Gastroesophageal sphincter (tissue), 4 donors: Measurements from ENCODE around the gene PXT1. TPM values are rescaled to one million over a fixed set of nuclear protein-coding genes. Genes with fewer than 3 reads are reported as not detected.
"Not testable (repeated sequence)": the region's sequence is repeated elsewhere in the genome, so short reads cannot be mapped to it uniquely, and the experiment has no call there.

Experiments used
- ATAC-seq: fragments of 150-250 bp; one replicate; pipeline ENCODE4 v1.9.1; 2016; ENCODE audit warnings: mild to moderate bottlenecking, moderate library complexity
- H3K27ac ChIP-seq, 4 donors: fragments of 200-600 bp; sonication (generic) in 3 of 4; 1 replicate in 3 of 4; 2 replicates in 1 of 4; pipeline ENCODE4 v1.5.1; 2016 to 2019
- H3K27me3 ChIP-seq: fragments of 200-600 bp; sonication (generic); one replicate; pipeline ENCODE4 v1.5.1; 2019
- H3K36me3 ChIP-seq, 2 donors: fragments of 200-600 bp; sonication (generic); one replicate each; pipeline ENCODE4 v1.5.1; 2019; ENCODE audit warnings: control low read depth in 1 of 2
- H3K4me1 ChIP-seq, 3 donors: fragments of 200-600 bp; sonication (generic); 1 replicate in 2 of 3; 2 replicates in 1 of 3; pipeline ENCODE4 v1.5.1; 2016 to 2019; ENCODE audit warnings: control low read depth in 2 of 3
- H3K4me3 ChIP-seq, 2 donors: fragments of 200-600 bp; sonication (generic); one replicate each; pipeline ENCODE4 v1.5.1; 2019; ENCODE audit warnings: mild to moderate bottlenecking in 1 of 2, moderate library complexity in 1 of 2
- H3K9me3 ChIP-seq, 3 donors: fragments of 200-600 bp; sonication (generic); one replicate each; pipeline ENCODE4 v1.5.1; 2017 to 2019; ENCODE audit warnings: control low read depth in 2 of 3
- CTCF ChIP-seq, 4 experiments: fragments of 200-600 bp in 2 of 4; fragments of 450-650 bp in 2 of 4; sonication (generic) in 1 of 4; IDR thresholded peaks; one replicate each; pipeline ENCODE4 v1.5.1; 2017 to 2019; ENCODE audit warnings: antibody characterized with exemption in 4 of 4, mild to moderate bottlenecking in 2 of 4, moderate library complexity in 2 of 4
- EP300 ChIP-seq: sonication (generic); formaldehyde crosslinking; IDR thresholded peaks from one replicate; pipeline ENCODE4 v1.6.1; 2017; ENCODE audit warnings: antibody characterized with exemption, mild to moderate bottlenecking
- POLR2A ChIP-seq, 2 donors: fragments of 450-650 bp; IDR thresholded peaks; one replicate each; pipeline ENCODE4 v1.6.1; 2017; ENCODE audit warnings: antibody characterized with exemption in 2 of 2, mild to moderate bottlenecking in 2 of 2, moderate library complexity in 1 of 2
- POLR2AphosphoS5 ChIP-seq: sonication (generic); formaldehyde crosslinking; IDR thresholded peaks from one replicate; pipeline ENCODE4 v1.6.1; 2017; ENCODE audit warnings: antibody characterized with exemption
- WGBS, 2 donors: methylation state at CpG; one replicate each; pipeline ENCODE4 v1.1.5; 2018; ENCODE audit warnings: low coverage in 1 of 2; 5-methylcytosine and 5-hydroxymethylcytosine counted together
- total RNA-seq, 4 donors: library from RNA; depleted of rRNA; stranded (reverse); fragments of >200 nt; gene quantifications; one replicate each; pipeline ENCODE4 v1.1.0, GENCODE V29; 2016

Gene PXT1
- total RNA-seq, 4 donors from 2014 or later = 2.0 TPM; not detected in 3

DNA sequence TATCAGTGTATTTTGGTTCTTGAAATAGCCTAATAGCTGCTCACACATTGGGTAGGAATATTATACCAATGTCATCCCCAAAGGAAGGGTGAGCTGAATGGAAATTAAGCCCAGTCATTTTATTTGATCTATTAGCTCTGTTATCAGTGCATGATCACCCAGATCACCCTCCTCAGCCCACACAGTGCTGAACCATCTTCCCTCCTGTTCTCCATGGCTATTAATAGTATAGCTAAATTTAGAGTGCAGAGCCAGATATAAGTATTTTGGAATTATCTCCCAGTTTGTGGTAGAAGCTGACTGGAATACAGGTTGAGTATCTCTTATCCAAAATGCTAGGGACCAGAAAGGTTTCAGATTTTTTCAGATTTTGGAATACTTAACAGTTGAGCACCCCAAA lies 45.6 kb upstream of the PXT1 start:
- H3K27ac ChIP-seq = no peak overlapping the region
- ATAC-seq = no peak
- H3K27me3 ChIP-seq = no peaks in the 10 kb centered on the region
- H3K4me3 ChIP-seq = no peak overlapping the region
- TF ChIP-seq POLR2AphosphoS5 = no peak
- TF ChIP-seq EP300 = no peak
- no peak for TF ChIP-seq POLR2A (IDR thresholded peaks at IDR 0.05)
- TF ChIP-seq CTCF (IDR thresholded peaks at IDR 0.05) = no peak
- H3K4me1 ChIP-seq = peaks cover 0 to 21% (median 11%) of the 10 kb centered on the region in 3 donors
- no peaks in the 10 kb centered on the region for H3K9me3 ChIP-seq
- H3K36me3 ChIP-seq = peaks cover 0 to 82% of the 10 kb centered on the region in 2 donors

DNA sequence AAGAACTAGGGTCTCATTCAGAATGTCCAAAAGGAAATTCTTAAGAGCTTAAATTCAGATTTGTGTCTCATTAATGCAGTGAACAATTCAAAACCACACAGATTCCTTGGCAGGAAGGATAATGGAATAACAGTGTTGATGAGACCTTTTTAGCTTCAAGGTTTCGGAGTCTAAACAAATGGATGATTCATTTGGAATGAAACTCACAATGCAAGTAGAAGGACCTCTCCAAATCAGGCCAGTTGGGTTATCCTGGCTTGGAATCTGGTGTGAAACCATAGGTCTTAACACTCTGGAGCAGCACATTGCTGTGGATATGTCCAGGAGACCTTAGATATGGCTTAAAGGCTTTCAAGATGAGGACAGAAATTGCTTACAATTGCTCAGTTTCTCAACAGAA lies 45.0 kb upstream of the PXT1 start:
- 30 to 63% methylated on average over 1 of the region's 1 CpG for WGBS, 2 donors

DNA sequence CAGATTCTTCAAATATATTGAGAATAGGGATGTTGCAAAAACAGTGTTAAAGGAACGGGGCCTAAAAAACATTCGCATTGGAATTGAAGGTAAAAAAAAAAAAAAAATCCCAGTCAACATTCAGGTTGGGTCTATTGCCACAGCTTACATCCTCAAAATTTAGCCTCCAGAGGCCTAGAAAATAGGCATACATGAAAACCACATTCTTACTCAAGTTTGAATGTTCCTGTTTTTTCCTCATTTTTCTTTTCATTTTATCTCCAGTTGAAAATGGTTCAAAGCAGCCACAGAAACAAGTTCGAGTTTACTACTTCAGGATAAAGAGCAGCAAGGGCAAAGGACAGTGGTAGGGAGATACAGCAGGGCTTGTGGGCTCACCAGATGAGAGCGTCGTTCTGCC lies 42.1 kb upstream of the PXT1 start:
- Histone ChIP-seq H3K4me1 (peaks cover 0 to 21% (median 11%) of the 10 kb centered on the region in 3 donors), H3K4me3 (no peak overlapping the region), H3K36me3 (peaks cover 0 to 94% of the 10 kb centered on the region in 2 donors), H3K27me3 (no peaks in the 10 kb centered on the region), H3K9me3 (no peaks in the 10 kb centered on the region), H3K27ac (no peak overlapping the region)
- TF ChIP-seq POLR2AphosphoS5 = no peak
- no peak for TF ChIP-seq EP300
- TF ChIP-seq POLR2A (IDR thresholded peaks at IDR 0.05) = no peak
- TF ChIP-seq CTCF (IDR thresholded peaks at IDR 0.05) = no peak
- WGBS, 2 donors = 81 to 93% methylated on average over 4 to 5 of the region's 5 CpGs
- no peak for ATAC-seq

More for the DNA sequence above, 45.0 kb upstream of the PXT1 start:
- Histone ChIP-seq H3K27me3 (no peaks in the 10 kb centered on the region), H3K9me3 (no peaks in the 10 kb centered on the region), H3K4me3 (no peak overlapping the region), H3K27ac (no peak overlapping the region), H3K36me3 (peaks cover 0 to 85% of the 10 kb centered on the region in 2 donors), H3K4me1 (peaks cover 0 to 21% (median 11%) of the 10 kb centered on the region in 3 donors)
- ATAC-seq = no peak
- no peak for TF ChIP-seq POLR2AphosphoS5
- TF ChIP-seq CTCF (IDR thresholded peaks at IDR 0.05) = no peak
- TF ChIP-seq POLR2A (IDR thresholded peaks at IDR 0.05) = no peak
- no peak for TF ChIP-seq EP300

GRCh38 chr6:36483326-36483725 lies 40.7 kb upstream of the PXT1 start:
- Histone ChIP-seq H3K4me1 (peaks cover 0 to 11% (median 9%) of the 10 kb centered on the region in 3 donors), H3K36me3 (peaks cover 0 to 94% of the 10 kb centered on the region in 2 donors)
- H3K4me3 ChIP-seq, ATAC-seq, H3K27me3 ChIP-seq, H3K9me3 ChIP-seq, H3K27ac ChIP-seq: not testable (repeated sequence)
- WGBS, 2 donors = 79 to 90% methylated on average over 2 to 4 of the region's 5 CpGs

DNA sequence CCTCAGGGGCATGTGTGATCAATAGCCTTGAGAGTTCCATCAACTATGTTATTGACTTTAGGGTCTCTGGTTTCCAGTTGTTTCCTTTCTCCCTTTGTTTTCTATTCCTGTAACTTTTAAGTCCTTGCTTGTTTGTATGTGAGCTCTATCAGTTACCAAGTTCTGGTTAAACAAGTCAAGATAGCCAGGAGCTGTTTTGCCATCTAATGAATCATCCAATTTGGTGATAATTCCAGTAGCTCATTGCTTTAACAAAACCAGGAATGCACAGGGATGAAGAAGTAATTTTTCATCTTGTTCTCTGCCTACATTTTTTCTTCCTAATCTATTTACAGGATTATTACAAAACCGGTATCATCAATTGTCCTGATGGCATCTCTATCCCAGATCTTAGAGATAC lies 36.6 kb upstream of the PXT1 start:
- no peaks in the 10 kb centered on the region for H3K9me3 ChIP-seq
- H3K36me3 ChIP-seq = peaks cover 0 to 74% of the 10 kb centered on the region in 2 donors
- H3K4me1 ChIP-seq = no peaks in the 10 kb centered on the region
- no peak overlapping the region for H3K4me3 ChIP-seq
- H3K27me3 ChIP-seq = no peaks in the 10 kb centered on the region
- 20 to 86% methylated on average over 1 of the region's 1 CpG for WGBS, 2 donors
- no peak overlapping the region for H3K27ac ChIP-seq
- TF ChIP-seq POLR2A (IDR thresholded peaks at IDR 0.05) = no peak
- no peak for TF ChIP-seq CTCF (IDR thresholded peaks at IDR 0.05)
- no peak for TF ChIP-seq EP300
- TF ChIP-seq POLR2AphosphoS5 = no peak
- ATAC-seq = no peak
